Activated naive CD8-positive, alpha-beta T cell (primary cell): ENCODE results near the gene SARDH.

Experiments used
- H3K27ac Mint-ChIP-seq: one replicate; pipeline ENCODE4 v1.8.0; 2021; ENCODE audit warnings: mixed read lengths
- H3K27me3 Mint-ChIP-seq: one replicate; pipeline ENCODE4 v1.8.0; 2021; ENCODE audit warnings: mixed read lengths
- H3K36me3 Mint-ChIP-seq: one replicate; pipeline ENCODE4 v1.8.0; 2021; ENCODE audit warnings: mixed read lengths
- H3K4me1 Mint-ChIP-seq: one replicate; pipeline ENCODE4 v1.8.0; 2021; ENCODE audit warnings: low read depth, mixed read lengths
- H3K4me3 Mint-ChIP-seq: one replicate; pipeline ENCODE4 v1.8.0; 2021; ENCODE audit warnings: mild to moderate bottlenecking, mixed read lengths
- H3K9me3 Mint-ChIP-seq: one replicate; pipeline ENCODE4 v1.8.0; 2021; ENCODE audit warnings: low read depth, mixed read lengths

Gene SARDH, protein sequence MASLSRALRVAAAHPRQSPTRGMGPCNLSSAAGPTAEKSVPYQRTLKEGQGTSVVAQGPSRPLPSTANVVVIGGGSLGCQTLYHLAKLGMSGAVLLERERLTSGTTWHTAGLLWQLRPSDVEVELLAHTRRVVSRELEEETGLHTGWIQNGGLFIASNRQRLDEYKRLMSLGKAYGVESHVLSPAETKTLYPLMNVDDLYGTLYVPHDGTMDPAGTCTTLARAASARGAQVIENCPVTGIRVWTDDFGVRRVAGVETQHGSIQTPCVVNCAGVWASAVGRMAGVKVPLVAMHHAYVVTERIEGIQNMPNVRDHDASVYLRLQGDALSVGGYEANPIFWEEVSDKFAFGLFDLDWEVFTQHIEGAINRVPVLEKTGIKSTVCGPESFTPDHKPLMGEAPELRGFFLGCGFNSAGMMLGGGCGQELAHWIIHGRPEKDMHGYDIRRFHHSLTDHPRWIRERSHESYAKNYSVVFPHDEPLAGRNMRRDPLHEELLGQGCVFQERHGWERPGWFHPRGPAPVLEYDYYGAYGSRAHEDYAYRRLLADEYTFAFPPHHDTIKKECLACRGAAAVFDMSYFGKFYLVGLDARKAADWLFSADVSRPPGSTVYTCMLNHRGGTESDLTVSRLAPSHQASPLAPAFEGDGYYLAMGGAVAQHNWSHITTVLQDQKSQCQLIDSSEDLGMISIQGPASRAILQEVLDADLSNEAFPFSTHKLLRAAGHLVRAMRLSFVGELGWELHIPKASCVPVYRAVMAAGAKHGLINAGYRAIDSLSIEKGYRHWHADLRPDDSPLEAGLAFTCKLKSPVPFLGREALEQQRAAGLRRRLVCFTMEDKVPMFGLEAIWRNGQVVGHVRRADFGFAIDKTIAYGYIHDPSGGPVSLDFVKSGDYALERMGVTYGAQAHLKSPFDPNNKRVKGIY

DNA sequence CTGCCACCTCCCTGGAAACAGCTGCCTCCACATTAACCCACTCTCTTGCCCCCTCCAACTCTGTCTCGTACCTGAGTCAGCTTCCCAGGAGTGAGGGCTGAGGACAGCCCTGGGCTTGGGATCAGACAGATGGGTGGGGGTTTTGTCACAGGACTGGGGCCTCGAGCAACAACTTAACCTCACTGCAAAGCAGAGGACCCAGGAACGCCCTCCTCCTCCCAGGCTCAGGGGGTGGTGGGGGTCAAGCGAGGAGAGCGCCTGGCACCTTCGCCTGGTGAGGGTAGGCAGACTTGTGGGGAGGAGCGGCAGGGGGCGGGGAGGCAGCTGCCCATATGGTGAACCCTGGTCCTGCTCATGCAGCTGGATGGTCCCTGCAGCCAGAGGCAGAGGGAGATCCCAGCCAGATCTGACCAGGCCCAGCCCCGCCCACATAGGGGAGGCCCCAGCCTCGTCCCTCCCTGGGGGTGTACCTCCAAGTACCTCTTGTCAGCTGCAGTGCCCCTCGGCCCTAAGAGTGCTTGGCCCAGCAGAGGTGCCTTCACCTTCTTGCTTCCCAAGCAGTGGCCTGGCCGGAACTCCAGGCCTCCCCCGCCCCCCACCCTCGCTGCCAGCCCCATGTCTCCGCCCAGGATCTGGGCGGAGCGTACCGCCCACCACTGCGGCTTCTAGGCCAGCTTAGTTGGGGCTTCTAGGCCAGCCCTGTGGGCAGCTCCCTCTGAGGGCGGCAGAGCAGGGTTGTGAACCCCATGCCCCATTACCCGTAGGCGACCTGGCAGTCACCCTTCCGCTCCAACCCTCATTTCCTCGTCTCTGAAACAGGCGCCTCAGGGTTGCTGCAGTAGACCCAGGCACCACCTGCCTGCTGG lies at the start of gene SARDH:
Gene SARDH, minus strand, starts transcription at position 579 of the 866 bp plus-strand sequence. CDS start 4,179 bp downstream, outside the sequence.
- H3K27ac Mint-ChIP-seq: no peak within 1 kb of the TSS
- H3K4me3 Mint-ChIP-seq: peak within 1 kb of the TSS; percentile 17

DNA sequence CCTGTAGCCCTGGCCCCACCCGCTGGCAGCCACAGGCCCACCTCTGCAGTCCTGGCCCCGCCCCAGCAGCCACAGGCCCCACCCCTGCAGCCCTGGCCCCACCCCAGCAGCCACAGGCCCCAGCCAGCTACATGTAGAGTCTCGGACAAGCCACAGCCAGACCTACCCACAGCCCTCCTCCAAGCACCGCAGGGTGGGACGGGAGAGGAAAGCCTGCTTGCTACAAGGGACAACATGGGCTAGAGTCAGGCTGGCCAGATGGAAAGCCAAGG lies 49.5 kb upstream of the SARDH start:
- Mint-ChIP-seq H3K27ac (no peak overlapping the region), H3K36me3 (no peaks in the 10 kb centered on the region), H3K4me1 (no peaks in the 10 kb centered on the region), H3K9me3 (no peaks in the 10 kb centered on the region), H3K27me3 (no peaks in the 10 kb centered on the region), H3K4me3 (no peak overlapping the region)

More for the DNA sequence above, at the start of gene SARDH:
- Mint-ChIP-seq H3K4me1 (peaks cover 9% of the 10 kb centered on the region), H3K36me3 (no peaks in the 10 kb centered on the region), H3K9me3 (no peaks in the 10 kb centered on the region), H3K27me3 (no peaks in the 10 kb centered on the region)

DNA sequence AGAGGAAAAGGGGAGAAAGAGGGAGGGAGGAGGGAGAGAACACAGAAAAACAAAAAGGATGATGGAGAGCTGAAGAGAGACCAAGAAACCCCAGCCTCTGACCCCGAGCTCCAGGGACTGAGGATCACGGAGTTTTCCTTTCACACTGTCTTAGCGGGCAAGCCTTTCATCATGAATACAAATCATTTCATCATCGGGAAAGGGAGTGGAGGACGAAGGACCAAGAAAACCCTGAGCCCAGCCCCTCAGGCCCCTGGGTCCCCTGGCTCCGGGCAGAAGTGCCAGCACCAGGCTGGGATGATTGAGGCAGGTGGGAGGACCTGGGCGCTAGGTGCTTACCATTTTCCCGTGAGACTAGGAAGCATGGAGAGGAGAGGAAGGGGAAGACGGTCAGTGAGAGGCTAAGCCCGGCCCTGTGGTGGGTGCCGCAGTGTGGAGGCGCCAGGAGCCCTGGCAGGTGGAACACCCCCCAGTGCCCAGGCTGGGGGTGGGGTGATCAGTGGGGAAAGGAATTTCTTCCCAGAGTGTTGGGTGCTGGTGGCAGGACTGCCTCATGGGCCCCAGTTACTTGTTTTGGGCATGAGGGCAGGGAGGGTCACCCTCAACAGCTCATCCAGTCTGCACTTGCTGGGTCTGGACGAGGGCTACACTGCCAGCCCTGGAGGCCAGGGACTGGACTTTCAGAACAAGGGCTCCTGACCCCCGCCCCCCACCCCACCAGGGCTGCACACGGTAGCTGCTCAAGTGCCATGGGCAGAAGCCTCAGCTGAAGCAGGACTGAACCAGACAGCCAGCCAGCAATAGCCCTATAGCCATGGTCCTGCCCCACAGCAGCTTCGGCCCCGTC lies 49.0 kb upstream of the SARDH start:
- no peaks in the 10 kb centered on the region for H3K9me3 Mint-ChIP-seq
- H3K36me3 Mint-ChIP-seq: no peaks in the 10 kb centered on the region
- H3K4me3 Mint-ChIP-seq: no peak overlapping the region
- H3K4me1 Mint-ChIP-seq: no peaks in the 10 kb centered on the region
- no peak overlapping the region for H3K27ac Mint-ChIP-seq
- H3K27me3 Mint-ChIP-seq: no peaks in the 10 kb centered on the region

DNA sequence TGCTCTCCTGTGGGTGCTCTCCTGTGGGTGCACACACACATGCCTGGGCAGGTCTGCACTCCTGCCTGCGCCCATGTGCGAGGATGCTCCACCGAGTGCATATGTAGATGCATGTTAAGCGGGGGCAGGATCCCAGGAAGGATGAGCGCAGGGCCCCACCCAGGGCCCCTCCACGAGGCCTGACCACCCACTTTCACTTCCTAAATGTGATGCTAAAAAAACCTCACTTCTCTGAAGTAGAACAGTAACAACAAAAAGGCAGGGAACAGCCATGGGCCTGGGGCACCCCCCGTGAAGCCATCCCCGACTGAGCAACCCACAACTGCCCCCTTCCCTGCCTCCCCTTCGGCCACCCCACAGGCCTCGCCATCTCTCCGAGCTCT lies 48.2 kb upstream of the SARDH start:
- no peaks in the 10 kb centered on the region for H3K4me1 Mint-ChIP-seq

DNA sequence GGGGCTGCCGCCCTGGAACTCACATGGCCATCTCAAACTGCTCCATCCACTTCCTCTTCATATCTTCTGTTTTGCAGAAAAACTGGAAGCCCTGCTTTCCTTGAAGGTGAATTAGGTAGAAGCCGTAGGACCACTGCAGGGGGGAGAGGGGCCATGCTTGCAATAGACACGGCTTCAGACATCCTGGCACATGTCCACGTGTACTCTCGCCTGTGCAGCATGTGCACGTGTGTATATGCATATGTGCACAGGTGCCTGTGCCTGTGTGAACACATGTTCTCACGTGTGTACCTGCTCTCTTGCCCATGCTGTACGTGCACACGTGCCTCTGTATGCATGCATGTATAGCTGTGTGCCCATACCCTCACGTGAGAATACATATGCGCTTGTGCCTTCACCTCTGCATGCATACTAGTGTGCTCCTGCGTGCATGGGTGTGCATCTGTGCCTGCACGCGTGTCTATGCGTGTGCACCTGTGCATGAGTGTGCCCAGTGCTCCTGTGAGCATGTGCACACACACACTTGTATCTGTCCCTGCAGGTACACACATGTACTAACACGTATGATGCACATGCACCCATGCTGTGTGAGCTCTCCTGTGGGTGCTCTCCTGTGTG lies 47.7 kb upstream of the SARDH start:
- Mint-ChIP-seq H3K4me3 (no peak overlapping the region), H3K9me3 (no peaks in the 10 kb centered on the region), H3K27me3 (no peaks in the 10 kb centered on the region), H3K36me3 (no peaks in the 10 kb centered on the region), H3K4me1 (no peaks in the 10 kb centered on the region), H3K27ac (no peak overlapping the region)

More for the DNA sequence above, 48.2 kb upstream of the SARDH start:
- no peak overlapping the region for H3K27ac Mint-ChIP-seq
- H3K4me3 Mint-ChIP-seq: no peak overlapping the region
- no peaks in the 10 kb centered on the region for H3K27me3 Mint-ChIP-seq
- H3K9me3 Mint-ChIP-seq: no peaks in the 10 kb centered on the region
- no peaks in the 10 kb centered on the region for H3K36me3 Mint-ChIP-seq

DNA sequence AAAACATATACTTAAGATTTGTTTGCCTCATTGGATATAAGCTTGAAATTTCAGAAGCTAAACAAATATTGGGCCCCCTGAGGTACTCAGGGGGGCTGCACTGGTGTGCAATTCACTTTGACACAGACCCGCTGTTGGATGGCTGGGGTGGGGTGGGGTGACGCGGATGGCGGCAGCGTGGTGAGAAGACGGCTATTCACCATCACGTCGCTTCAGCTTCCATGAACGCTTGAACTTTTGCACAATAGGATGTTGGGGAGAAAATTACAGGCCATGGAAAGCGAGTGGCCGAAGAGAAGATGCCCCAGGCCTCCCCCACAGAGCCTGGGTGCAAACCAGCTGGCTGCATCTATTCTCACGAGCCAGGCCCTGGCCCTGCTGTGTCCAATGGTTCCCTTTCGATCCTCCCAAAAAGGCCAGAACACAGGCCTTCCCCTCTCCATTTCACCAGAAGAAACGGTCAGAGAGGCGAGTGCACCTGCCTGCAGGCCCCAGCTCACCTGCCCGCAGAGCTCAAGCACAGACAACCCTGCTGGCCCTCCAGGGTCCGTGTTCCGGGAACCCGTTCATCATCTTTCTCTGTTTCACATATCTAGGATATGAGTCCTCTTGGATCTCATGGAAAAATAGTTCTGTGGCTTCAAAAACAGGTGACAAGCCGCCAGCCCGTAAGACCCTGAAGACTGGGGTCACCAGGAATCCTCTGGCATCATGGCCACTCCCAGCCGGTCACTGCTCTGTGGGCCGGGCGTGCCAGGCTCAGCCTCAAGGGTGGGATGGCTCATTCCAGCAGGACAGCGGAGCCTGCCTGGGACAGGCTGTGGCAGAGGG lies 46.8 kb upstream of the SARDH start:
- Mint-ChIP-seq H3K4me1 (no peaks in the 10 kb centered on the region), H3K9me3 (no peaks in the 10 kb centered on the region), H3K4me3 (no peak overlapping the region)

DNA sequence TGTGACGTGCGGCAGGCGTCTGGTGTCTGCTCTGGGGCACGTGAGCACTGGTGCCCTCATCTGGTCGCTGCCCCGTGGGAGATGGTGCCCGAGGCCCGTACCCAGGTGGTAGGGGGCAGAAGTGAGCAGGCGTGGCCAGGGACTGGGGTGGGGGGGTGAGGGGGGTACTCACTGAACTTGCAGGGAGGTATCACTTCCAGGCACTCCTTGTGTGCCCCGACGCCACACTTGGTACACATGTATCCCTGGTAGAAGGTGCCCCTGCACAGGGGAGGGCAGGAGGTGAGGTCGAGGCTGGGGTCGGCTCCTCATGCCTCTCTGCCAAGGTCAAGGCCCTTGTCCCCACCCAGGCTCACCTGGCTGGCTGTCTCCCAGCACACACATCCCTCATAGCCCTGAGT lies 45.2 kb upstream of the SARDH start:
- H3K4me3 Mint-ChIP-seq: no peak overlapping the region
- H3K4me1 Mint-ChIP-seq: no peaks in the 10 kb centered on the region
- H3K27ac Mint-ChIP-seq: no peak overlapping the region
- H3K36me3 Mint-ChIP-seq: no peaks in the 10 kb centered on the region
- H3K27me3 Mint-ChIP-seq: no peaks in the 10 kb centered on the region
- no peaks in the 10 kb centered on the region for H3K9me3 Mint-ChIP-seq

More for the DNA sequence above, 46.8 kb upstream of the SARDH start:
- H3K36me3 Mint-ChIP-seq: no peaks in the 10 kb centered on the region
- H3K27ac Mint-ChIP-seq: no peak overlapping the region
- H3K27me3 Mint-ChIP-seq: no peaks in the 10 kb centered on the region

DNA sequence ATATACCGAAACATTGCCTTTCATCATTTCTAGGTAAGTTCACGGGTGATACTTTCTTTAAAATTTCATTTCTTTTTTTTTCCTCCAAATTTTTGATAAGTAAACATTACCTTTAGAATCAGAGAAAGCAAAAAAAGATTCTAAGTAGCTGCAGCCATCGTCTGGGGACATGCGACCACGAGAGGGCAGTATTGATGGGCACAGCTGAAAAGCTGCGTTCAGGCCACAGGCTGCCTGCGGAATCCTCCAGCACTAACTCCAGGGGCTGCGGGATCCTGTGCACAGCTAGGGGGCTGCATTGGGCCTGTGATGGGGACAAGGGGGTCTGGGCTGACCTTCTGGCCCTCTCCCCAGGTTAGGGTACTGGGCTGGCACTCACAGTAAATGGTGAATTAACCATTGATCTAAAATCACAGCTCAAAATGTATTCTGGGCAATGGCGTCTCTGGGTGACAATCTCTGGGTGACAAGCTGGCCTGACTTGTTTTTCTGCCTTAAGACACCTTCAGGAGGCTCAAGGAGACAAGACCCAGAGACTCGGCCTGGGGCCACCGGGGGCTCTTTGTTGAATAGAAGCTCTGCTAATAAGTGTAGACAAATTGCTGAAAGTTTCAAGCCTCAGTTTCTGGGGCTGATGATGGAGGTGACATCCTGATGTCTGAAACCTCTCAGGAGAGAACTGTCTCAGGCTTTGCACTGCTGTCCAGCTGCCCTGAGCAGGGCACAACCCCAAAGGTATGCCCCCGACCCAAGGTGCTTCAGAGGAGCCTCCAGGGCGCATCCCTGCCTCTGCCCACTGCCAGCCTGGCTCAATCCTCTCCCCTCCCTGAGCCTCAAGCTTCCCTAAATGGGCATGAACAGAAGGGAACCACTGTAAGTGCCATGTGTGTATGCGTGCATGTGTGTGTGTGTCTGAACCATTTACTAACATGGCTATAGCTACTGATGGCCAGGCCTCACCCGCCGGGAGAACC lies 44.3 kb upstream of the SARDH start:
- no peak overlapping the region for H3K4me3 Mint-ChIP-seq
- H3K27me3 Mint-ChIP-seq: no peaks in the 10 kb centered on the region
- H3K9me3 Mint-ChIP-seq: no peaks in the 10 kb centered on the region
- H3K4me1 Mint-ChIP-seq: no peaks in the 10 kb centered on the region
- no peak overlapping the region for H3K27ac Mint-ChIP-seq
- H3K36me3 Mint-ChIP-seq: no peaks in the 10 kb centered on the region

DNA sequence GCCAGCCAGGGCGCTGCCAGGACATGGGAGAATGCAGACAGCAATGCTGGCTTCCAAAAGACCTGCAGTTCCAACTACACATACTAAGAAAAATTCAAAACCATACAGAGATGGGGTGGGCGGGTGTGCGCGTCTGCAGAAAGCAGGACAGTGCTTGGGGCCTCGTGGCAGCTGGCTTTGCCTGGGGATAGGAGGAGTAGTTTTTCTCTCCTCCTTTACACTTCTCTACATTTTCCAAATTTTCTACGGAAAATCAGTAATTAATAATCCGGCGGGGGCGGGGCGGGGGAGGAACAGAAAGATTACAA lies 43.6 kb upstream of the SARDH start:
- Mint-ChIP-seq H3K9me3 (no peaks in the 10 kb centered on the region), H3K36me3 (no peaks in the 10 kb centered on the region), H3K4me1 (no peaks in the 10 kb centered on the region), H3K27me3 (no peaks in the 10 kb centered on the region), H3K4me3 (no peak overlapping the region), H3K27ac (no peak overlapping the region)

DNA sequence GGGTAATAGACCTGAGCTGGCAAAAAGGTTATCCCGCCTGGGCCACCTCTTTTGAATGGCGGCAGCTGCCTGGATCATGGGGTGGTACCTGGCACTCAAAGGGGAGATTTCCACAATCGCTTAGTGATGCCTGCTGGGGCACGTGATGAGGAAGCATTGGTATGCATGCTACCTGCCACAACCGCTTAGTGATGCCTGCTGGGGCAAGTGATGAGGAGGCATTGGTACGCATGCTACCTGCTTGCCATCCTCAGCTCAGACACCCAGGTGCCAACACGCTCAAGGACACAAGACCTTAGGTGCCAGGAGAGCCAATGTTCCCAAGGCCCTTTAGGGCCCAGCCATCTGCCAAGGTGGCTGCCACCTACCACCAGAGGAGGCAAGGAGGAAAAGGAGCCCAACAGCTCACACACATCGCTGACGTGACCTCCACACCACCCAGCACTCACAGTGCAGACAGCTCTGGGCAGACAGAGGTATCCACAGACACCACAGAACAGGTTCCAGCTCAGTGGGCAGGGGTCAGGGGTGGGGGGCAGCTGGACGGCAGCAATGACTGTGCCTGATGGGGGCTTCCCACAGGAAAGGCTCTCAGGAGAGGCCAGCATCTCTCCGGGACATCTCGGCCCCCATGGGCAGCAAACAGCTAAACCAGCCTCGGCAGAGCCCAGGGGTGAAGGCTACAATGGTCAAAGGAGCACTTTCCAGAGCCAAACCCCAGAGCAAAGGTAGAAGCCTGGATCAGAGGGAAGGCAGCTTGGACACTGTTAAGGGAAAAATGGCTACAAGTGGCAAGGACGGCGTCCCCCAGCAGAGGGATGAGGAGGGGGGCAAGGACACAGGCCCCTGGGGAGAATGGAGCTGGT lies 43.0 kb upstream of the SARDH start:
- Mint-ChIP-seq H3K27me3 (no peaks in the 10 kb centered on the region), H3K4me1 (no peaks in the 10 kb centered on the region), H3K4me3 (no peak overlapping the region), H3K9me3 (no peaks in the 10 kb centered on the region), H3K27ac (no peak overlapping the region), H3K36me3 (no peaks in the 10 kb centered on the region)

DNA sequence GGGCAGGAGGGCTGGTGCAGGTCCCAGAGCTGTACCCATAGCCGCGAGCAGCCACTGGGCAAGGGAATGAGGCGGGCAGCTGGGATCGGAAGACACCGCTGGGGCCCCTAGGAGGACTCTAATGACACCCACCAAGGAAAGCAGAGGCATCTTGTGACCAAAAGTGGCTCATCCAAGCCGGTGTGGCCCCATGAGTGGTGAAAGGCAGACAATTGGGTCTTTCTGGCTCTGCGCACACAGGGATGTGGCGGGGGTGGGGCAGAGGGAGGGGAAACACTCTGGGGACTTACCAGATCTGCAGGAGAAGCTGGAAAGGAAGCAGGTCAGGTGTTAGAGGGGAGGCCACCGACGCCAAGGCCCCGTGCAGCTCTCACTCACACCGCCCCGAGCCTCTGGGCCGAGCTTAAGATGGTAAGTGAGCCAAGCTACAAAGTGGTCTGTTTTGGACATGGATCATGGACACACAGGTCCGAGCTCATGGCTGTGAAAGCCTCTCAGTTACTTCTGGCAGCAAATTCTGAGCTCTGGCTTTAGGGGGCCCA lies 42.3 kb upstream of the SARDH start:
- Mint-ChIP-seq H3K36me3 (peaks cover under 1% of the 10 kb centered on the region), H3K4me1 (no peaks in the 10 kb centered on the region), H3K27ac (no peak overlapping the region), H3K9me3 (no peaks in the 10 kb centered on the region), H3K27me3 (no peaks in the 10 kb centered on the region), H3K4me3 (no peak overlapping the region)
